MM.1S (cell line): ENCODE data around the gene PHF19.

Experiments used
- CTCF ChIP-seq: fragments of 300-600 bp; sonication (generic); IDR thresholded peaks from 2 replicates; pipeline ENCODE4 v1.5.1; 2016; ENCODE audit warnings: antibody characterized with exemption, low read length, mixed read lengths
- EZH2 ChIP-seq: fragments of 300-600 bp; sonication (generic); optimal IDR thresholded peaks from 2 replicates; pipeline ENCODE3; 2017; ENCODE audit warnings: low read depth, mild to moderate bottlenecking, antibody characterized with exemption, low read length, mixed read lengths
- EZH2phosphoT487 ChIP-seq: fragments of 300-600 bp; sonication (generic); IDR thresholded peaks from 2 replicates; pipeline ENCODE4 v1.6.1; 2018; ENCODE audit warnings: antibody characterized with exemption, low read length

DNA sequence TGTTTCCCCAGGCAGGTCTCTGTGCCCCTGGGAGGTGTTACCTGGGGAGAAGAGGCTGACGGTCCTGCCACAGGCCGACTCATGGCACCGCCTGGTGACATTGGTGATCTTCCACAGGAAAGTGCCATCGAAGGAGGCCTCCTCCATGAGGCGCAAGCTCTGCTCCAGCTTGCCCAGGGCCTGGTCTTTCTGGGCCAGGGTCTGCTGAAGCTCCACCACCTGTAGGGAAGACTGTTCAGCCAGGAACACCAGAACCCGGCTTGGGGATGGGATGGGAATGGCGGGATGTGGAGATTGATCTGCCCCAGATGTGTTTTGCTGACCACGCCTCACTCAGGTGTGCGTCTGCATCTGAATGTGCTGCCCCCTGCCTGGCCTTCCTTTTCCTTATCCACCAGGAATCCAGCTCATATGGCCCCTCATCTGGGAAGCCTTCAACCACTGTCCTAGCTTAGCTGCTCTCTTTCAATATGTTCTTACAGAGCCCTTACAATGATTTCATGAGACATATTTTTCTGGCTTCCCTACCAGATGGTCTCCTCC is 34.4 kb upstream of the PHF19 start:
- no peak for TF ChIP-seq CTCF
- TF ChIP-seq EZH2, result no peak
- TF ChIP-seq EZH2phosphoT487, result no peak
